Measurements from ENCODE around the gene CCNY.

DNA sequence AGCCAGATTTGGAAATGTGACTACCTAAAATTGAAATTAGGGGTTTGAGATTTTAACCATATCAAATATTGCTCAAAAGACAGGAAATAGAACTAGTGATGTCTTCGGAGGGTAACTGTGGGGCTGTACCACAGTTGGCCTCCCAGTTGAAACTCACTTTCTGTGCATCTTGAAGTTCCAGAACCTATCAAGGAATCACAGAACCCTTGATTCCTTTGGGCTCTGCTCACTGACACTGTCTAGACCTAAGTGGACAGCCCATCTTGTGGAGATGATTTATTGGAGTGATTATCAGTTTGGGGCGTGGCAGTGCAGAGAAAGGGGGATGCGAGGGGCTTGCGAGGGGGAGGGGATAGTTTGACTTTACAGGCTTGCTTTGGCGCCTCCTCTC is 134.6 kb downstream of the CCNY start:
- no peak for TF ChIP-seq EP300 (IDR thresholded peaks at IDR 0.05; ENCODE audit: borderline replicate concordance)
- TF ChIP-seq TEAD4 (IDR thresholded peaks at IDR 0.05) = no peak
- TF ChIP-seq, protein P1, sequence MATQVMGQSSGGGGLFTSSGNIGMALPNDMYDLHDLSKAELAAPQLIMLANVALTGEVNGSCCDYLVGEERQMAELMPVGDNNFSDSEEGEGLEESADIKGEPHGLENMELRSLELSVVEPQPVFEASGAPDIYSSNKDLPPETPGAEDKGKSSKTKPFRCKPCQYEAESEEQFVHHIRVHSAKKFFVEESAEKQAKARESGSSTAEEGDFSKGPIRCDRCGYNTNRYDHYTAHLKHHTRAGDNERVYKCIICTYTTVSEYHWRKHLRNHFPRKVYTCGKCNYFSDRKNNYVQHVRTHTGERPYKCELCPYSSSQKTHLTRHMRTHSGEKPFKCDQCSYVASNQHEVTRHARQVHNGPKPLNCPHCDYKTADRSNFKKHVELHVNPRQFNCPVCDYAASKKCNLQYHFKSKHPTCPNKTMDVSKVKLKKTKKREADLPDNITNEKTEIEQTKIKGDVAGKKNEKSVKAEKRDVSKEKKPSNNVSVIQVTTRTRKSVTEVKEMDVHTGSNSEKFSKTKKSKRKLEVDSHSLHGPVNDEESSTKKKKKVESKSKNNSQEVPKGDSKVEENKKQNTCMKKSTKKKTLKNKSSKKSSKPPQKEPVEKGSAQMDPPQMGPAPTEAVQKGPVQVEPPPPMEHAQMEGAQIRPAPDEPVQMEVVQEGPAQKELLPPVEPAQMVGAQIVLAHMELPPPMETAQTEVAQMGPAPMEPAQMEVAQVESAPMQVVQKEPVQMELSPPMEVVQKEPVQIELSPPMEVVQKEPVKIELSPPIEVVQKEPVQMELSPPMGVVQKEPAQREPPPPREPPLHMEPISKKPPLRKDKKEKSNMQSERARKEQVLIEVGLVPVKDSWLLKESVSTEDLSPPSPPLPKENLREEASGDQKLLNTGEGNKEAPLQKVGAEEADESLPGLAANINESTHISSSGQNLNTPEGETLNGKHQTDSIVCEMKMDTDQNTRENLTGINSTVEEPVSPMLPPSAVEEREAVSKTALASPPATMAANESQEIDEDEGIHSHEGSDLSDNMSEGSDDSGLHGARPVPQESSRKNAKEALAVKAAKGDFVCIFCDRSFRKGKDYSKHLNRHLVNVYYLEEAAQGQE (IDR thresholded peaks at IDR 0.05; ENCODE audit: low read depth) = no peak
- TF ChIP-seq TAF1 (IDR thresholded peaks at IDR 0.05; ENCODE audit: low read depth) = no peak
- no peak for TF ChIP-seq ZBTB7A (IDR thresholded peaks at IDR 0.05; ENCODE audit: low read depth)
- TF ChIP-seq, protein P2, sequence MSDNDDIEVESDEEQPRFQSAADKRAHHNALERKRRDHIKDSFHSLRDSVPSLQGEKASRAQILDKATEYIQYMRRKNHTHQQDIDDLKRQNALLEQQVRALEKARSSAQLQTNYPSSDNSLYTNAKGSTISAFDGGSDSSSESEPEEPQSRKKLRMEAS (IDR thresholded peaks at IDR 0.05) = no peak
- no peak for TF ChIP-seq YY1 (IDR thresholded peaks at IDR 0.05; ENCODE audit: low read depth)
- TF ChIP-seq CEBPB (IDR thresholded peaks at IDR 0.05) = no peak
- no peak for TF ChIP-seq FOXM1 (IDR thresholded peaks at IDR 0.05; ENCODE audit: borderline replicate concordance, low read depth)
- no peak for TF ChIP-seq TCF12 (IDR thresholded peaks at IDR 0.05; ENCODE audit: low read depth)
- TF ChIP-seq CREB1 (IDR thresholded peaks at IDR 0.05; ENCODE audit: low read depth) = no peak
- TF ChIP-seq EGR1 (IDR thresholded peaks at IDR 0.05) = no peak
- TF ChIP-seq NFIC (IDR thresholded peaks at IDR 0.05) = no peak
- no peak for TF ChIP-seq RAD21 (IDR thresholded peaks at IDR 0.05; ENCODE audit: low read depth)

All from Ishikawa (cell line).